ENCODE measurements around the gene CRADD. TPM values are rescaled to one million over a fixed set of nuclear protein-coding genes. Genes with fewer than 3 reads are reported as not detected.
A peak's percentile ranks its signal among the peaks of the same experiment; 100 is the strongest.

Gene CRADD
- polyA plus RNA-seq, 1 donor: 19.3 TPM

- Histone ChIP-seq H3K36me3 (ENCODE audit: control insufficient read depth, insufficient read depth, low read length) (no peaks in the 10 kb centered on the region), H3K27ac (ENCODE audit: low read length) (peak overlapping the region; percentile 40), H3K4me3 (ENCODE audit: low read length) (no peak overlapping the region), H3K27me3 (ENCODE audit: control insufficient read depth, insufficient read depth, low read length) (no peaks in the 10 kb centered on the region), H3K4me1 (ENCODE audit: control insufficient read depth, insufficient read depth, low read length) (peaks cover 19% of the 10 kb centered on the region), H3K9me3 (ENCODE audit: control insufficient read depth, low read depth, low read length) (no peaks in the 10 kb centered on the region)
- no CpG with 5 or more reads among the region's 6 CpGs for WGBS (ENCODE audit: insufficient coverage, low lambda C conversion rate)
- no peak for DNase-seq
Observed at GRCh38 chr12:93895089-93895445, 217.9 kb downstream of the CRADD start.

- no peaks in the 10 kb centered on the region for H3K36me3 ChIP-seq (ENCODE audit: control insufficient read depth, insufficient read depth, low read length)
- H3K4me1 ChIP-seq (ENCODE audit: control insufficient read depth, insufficient read depth, low read length): peaks cover 19% of the 10 kb centered on the region
- H3K27ac ChIP-seq (ENCODE audit: low read length): no peak overlapping the region
- no peaks in the 10 kb centered on the region for H3K9me3 ChIP-seq (ENCODE audit: control insufficient read depth, low read depth, low read length)
- H3K27me3 ChIP-seq (ENCODE audit: control insufficient read depth, insufficient read depth, low read length): no peaks in the 10 kb centered on the region
- 93% methylated on average over 1 of the region's 1 CpG for WGBS (ENCODE audit: insufficient coverage, low lambda C conversion rate)
- DNase-seq: no peak
- H3K4me3 ChIP-seq (ENCODE audit: low read length): no peak overlapping the region
Observed at GRCh38 chr12:93896427-93896826, 219.3 kb downstream of the CRADD start.

- no CpG with 5 or more reads among the region's 6 CpGs for WGBS (ENCODE audit: insufficient coverage, low lambda C conversion rate)
- no peak for DNase-seq
Observed at GRCh38 chr12:93896952-93897351, 219.8 kb downstream of the CRADD start.

GRCh38 chr12:93901739-93902138, 224.6 kb downstream of the CRADD start:
- Histone ChIP-seq H3K4me3 (ENCODE audit: low read length) (no peak overlapping the region), H3K27me3 (ENCODE audit: control insufficient read depth, insufficient read depth, low read length) (no peaks in the 10 kb centered on the region), H3K4me1 (ENCODE audit: control insufficient read depth, insufficient read depth, low read length) (peaks cover 19% of the 10 kb centered on the region), H3K9me3 (ENCODE audit: control insufficient read depth, low read depth, low read length) (peaks cover 13% of the 10 kb centered on the region), H3K36me3 (ENCODE audit: control insufficient read depth, insufficient read depth, low read length) (no peaks in the 10 kb centered on the region), H3K27ac (ENCODE audit: low read length) (no peak overlapping the region)
- no peak for DNase-seq
- 100% methylated on average over 1 of the region's 3 CpGs for WGBS (ENCODE audit: insufficient coverage, low lambda C conversion rate)

More at GRCh38 chr12:93896952-93897351, 219.8 kb downstream of the CRADD start:
- Histone ChIP-seq H3K4me3 (ENCODE audit: low read length) (no peak overlapping the region), H3K4me1 (ENCODE audit: control insufficient read depth, insufficient read depth, low read length) (peaks cover 19% of the 10 kb centered on the region), H3K36me3 (ENCODE audit: control insufficient read depth, insufficient read depth, low read length) (no peaks in the 10 kb centered on the region), H3K9me3 (ENCODE audit: control insufficient read depth, low read depth, low read length) (no peaks in the 10 kb centered on the region), H3K27me3 (ENCODE audit: control insufficient read depth, insufficient read depth, low read length) (no peaks in the 10 kb centered on the region), H3K27ac (ENCODE audit: low read length) (no peak overlapping the region)

GRCh38 chr12:93902192-93902591, 225.0 kb downstream of the CRADD start:
- WGBS (ENCODE audit: insufficient coverage, low lambda C conversion rate): no CpG with 5 or more reads among the region's 4 CpGs
- Histone ChIP-seq H3K36me3 (ENCODE audit: control insufficient read depth, insufficient read depth, low read length) (no peaks in the 10 kb centered on the region), H3K9me3 (ENCODE audit: control insufficient read depth, low read depth, low read length) (peaks cover 13% of the 10 kb centered on the region), H3K4me1 (ENCODE audit: control insufficient read depth, insufficient read depth, low read length) (peaks cover 19% of the 10 kb centered on the region), H3K27ac (ENCODE audit: low read length) (no peak overlapping the region), H3K4me3 (ENCODE audit: low read length) (no peak overlapping the region), H3K27me3 (ENCODE audit: control insufficient read depth, insufficient read depth, low read length) (no peaks in the 10 kb centered on the region)
- DNase-seq: no peak

- Histone ChIP-seq H3K36me3 (ENCODE audit: control insufficient read depth, insufficient read depth, low read length) (no peaks in the 10 kb centered on the region), H3K27me3 (ENCODE audit: control insufficient read depth, insufficient read depth, low read length) (no peaks in the 10 kb centered on the region), H3K4me3 (ENCODE audit: low read length) (no peak overlapping the region), H3K4me1 (ENCODE audit: control insufficient read depth, insufficient read depth, low read length) (peaks cover 17% of the 10 kb centered on the region), H3K9me3 (ENCODE audit: control insufficient read depth, low read depth, low read length) (peaks cover 13% of the 10 kb centered on the region), H3K27ac (ENCODE audit: low read length) (peak overlapping the region; percentile 30)
- 92% methylated on average over 2 of the region's 5 CpGs for WGBS (ENCODE audit: insufficient coverage, low lambda C conversion rate)
- DNase-seq: peak; percentile 56 to 78
Observed at GRCh38 chr12:93902736-93903562, 225.8 kb downstream of the CRADD start.

GRCh38 chr12:93904124-93904523, 226.9 kb downstream of the CRADD start:
- DNase-seq: no peak
- H3K9me3 ChIP-seq (ENCODE audit: control insufficient read depth, low read depth, low read length): peaks cover 13% of the 10 kb centered on the region
- H3K27me3 ChIP-seq (ENCODE audit: control insufficient read depth, insufficient read depth, low read length): no peaks in the 10 kb centered on the region
- H3K36me3 ChIP-seq (ENCODE audit: control insufficient read depth, insufficient read depth, low read length): no peaks in the 10 kb centered on the region
- no peak overlapping the region for H3K27ac ChIP-seq (ENCODE audit: low read length)
- no peak overlapping the region for H3K4me3 ChIP-seq (ENCODE audit: low read length)
- WGBS (ENCODE audit: insufficient coverage, low lambda C conversion rate): no CpG with 5 or more reads among the region's 4 CpGs
- H3K4me1 ChIP-seq (ENCODE audit: control insufficient read depth, insufficient read depth, low read length): peaks cover 17% of the 10 kb centered on the region

- Histone ChIP-seq H3K27me3 (ENCODE audit: control insufficient read depth, insufficient read depth, low read length) (no peaks in the 10 kb centered on the region), H3K9me3 (ENCODE audit: control insufficient read depth, low read depth, low read length) (peaks cover 3% of the 10 kb centered on the region), H3K4me3 (ENCODE audit: low read length) (no peak overlapping the region), H3K36me3 (ENCODE audit: control insufficient read depth, insufficient read depth, low read length) (no peaks in the 10 kb centered on the region), H3K4me1 (ENCODE audit: control insufficient read depth, insufficient read depth, low read length) (peaks cover 15% of the 10 kb centered on the region), H3K27ac (ENCODE audit: low read length) (peak overlapping the region; percentile 27)
- WGBS (ENCODE audit: insufficient coverage, low lambda C conversion rate): 67% methylated on average over 1 of the region's 2 CpGs
- DNase-seq: no peak
Observed at GRCh38 chr12:93908264-93908663, 231.1 kb downstream of the CRADD start.

GRCh38 chr12:93908846-93909567, 231.8 kb downstream of the CRADD start:
- Histone ChIP-seq H3K27ac (ENCODE audit: low read length) (peak overlapping the region; percentile 27), H3K27me3 (ENCODE audit: control insufficient read depth, insufficient read depth, low read length) (no peaks in the 10 kb centered on the region), H3K4me3 (ENCODE audit: low read length) (no peak overlapping the region), H3K36me3 (ENCODE audit: control insufficient read depth, insufficient read depth, low read length) (no peaks in the 10 kb centered on the region), H3K9me3 (ENCODE audit: control insufficient read depth, low read depth, low read length) (no peaks in the 10 kb centered on the region), H3K4me1 (ENCODE audit: control insufficient read depth, insufficient read depth, low read length) (peaks cover 15% of the 10 kb centered on the region)
- peak; percentile 63 to 85 for DNase-seq
- 71% methylated on average over 1 of the region's 12 CpGs for WGBS (ENCODE audit: insufficient coverage, low lambda C conversion rate)

- no peak for DNase-seq
- no CpG with 5 or more reads among the region's 1 CpG for WGBS (ENCODE audit: insufficient coverage, low lambda C conversion rate)
- H3K36me3 ChIP-seq (ENCODE audit: control insufficient read depth, insufficient read depth, low read length): no peaks in the 10 kb centered on the region
- H3K27me3 ChIP-seq (ENCODE audit: control insufficient read depth, insufficient read depth, low read length): no peaks in the 10 kb centered on the region
- H3K27ac ChIP-seq (ENCODE audit: low read length): no peak overlapping the region
- no peaks in the 10 kb centered on the region for H3K9me3 ChIP-seq (ENCODE audit: control insufficient read depth, low read depth, low read length)
- peaks cover 15% of the 10 kb centered on the region for H3K4me1 ChIP-seq (ENCODE audit: control insufficient read depth, insufficient read depth, low read length)
- H3K4me3 ChIP-seq (ENCODE audit: low read length): no peak overlapping the region
Observed at GRCh38 chr12:93911396-93911795, 234.2 kb downstream of the CRADD start.
